Activated T-cell treated with anti-CD3 and anti-CD28 coated beads for 1 hour (primary cell): ENCODE data around the gene FMN1.
"Not testable (repeated sequence)": the region's sequence is repeated elsewhere in the genome, so short reads cannot be mapped to it uniquely, and the experiment has no call there.

ENCODE experiments used
- DNase-seq: peaks from one replicate; pipeline ENCODE4 v3.0.0-alpha.2; 2020; ENCODE audit warnings: low read depth

FMN1 gene

DNA sequence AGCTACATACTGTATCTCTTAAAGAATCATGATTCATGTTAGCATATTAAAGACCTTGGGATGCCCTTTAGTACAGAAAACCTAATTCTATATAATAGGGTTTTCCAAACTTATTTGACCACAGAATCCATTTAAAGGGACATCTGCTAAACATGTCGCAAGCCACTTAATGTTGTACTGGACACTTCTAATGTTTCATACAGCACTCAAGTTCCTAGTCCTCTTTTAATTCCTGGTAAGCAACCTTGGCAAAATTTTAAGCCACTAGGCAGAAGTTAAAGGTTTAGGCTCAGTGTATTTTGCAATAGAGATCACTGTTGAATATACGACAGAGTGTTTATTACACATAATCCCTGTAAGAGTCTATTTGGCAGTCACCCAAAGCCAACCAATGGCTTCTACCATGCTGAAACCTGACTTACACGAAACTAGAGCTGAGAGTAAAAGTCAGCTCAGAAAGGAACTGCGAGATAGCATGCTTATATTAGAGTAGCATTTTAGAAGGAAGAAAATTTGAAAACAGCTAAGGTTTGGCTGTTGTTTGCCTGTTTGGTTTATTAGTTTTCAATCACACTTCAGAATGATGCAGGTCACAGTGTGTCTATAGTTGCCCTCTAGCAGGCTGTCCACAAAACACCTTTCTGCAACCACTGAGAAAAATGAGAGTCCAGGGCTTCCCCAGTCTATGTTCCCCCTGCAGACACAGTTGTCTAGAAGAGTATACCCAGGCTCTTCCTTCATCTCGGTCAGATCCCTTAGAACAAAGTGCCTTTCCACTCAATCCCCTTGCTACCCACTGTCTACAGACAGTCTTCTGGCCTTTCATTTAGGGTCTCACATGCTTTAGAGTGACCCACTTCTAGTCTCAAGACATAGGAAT is 104.4 kb downstream of the FMN1 start:
- no peak for DNase-seq

- no peak for DNase-seq
Measured at GRCh38 chr15:33089165-33089877, 105.2 kb downstream of the FMN1 start.

DNA sequence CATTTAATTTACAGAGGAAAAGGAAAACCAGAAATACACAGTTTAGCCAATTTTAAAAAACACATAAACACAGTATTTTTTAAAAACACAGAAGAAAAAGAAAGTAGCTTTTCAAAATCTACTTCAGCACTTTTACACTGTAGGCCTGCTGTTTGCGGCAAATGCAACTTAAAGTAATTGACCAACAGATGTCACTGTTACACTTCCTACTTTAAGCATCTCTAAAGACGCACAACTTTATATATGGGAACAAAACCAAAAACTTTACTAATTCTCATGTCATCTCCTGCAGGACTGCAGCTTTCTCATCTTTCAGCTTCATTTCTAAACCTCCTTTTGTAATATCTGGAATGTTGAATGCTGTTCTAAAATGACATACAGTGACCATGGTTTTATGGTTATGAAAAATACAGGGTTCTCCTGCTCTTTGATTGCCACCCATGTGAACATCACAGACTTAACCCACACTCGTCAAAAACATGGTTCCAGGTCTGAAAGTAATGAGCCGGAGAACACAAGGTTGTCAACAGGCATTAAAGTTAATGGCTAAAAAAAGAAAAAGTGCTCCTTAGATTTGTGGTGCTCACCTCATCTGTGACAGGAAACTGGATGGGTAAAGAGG is 107.9 kb downstream of the FMN1 start:
- DNase-seq: no peak

- no peak for DNase-seq
Measured at GRCh38 chr15:33084661-33085060, 109.9 kb downstream of the FMN1 start.

DNA sequence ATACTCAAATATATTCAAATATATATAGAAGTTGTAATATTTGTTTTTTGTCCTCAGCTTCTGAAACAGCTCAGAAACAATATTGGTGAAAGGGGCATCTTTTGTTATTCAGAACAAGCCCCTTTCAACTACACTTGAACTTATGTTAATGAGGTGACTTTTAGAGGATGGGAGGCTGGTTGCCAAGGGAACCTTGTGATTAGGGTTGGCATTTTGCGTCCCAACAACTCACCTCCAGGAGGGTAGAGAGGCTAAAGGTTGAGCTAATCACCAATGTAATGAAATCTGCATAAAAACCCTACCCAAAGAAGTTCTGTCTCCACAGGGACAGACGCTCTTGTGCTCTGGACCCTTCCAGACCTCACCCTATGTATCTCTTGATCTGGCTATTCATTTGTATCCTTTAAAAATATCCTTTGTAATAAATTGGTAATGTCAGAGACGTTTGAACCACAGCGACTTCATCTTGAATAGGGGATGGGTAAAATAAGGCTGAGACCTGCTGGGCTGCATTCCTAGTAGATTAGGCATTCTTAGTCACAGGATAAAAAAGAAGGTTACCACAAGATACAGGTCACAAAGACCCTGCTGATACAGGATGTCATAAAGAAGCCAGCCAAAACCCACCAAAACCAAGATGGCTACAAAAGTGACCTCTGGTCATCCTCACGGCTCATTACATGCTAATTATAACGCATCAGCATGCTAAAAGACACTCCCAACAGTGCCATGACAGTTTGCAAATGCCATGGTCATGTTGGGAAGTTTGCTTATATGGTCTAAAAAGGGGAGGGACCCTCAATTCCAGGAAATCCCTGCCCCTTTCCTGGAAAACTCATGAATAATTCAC is 111.1 kb downstream of the FMN1 start:
- DNase-seq: no peak

DNA sequence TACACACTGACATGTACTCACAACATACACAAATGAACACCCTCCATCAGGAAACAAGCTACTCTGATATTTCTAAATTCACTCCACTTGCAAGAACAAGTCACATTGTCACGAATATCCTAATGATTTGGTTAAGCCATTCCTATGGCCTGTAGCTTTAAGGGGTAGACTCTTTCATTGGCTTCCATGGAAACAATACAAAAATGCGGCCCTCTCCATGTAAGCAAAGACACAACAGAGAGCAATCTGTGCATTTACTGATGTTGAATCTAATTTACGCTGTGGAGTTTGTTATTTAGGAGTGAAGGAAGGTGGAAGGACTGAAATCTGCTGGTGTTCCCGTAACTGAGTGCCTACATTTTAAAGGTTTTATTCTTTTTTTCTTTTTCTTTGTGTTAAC is 114.5 kb downstream of the FMN1 start:
- DNase-seq: no peak

DNA sequence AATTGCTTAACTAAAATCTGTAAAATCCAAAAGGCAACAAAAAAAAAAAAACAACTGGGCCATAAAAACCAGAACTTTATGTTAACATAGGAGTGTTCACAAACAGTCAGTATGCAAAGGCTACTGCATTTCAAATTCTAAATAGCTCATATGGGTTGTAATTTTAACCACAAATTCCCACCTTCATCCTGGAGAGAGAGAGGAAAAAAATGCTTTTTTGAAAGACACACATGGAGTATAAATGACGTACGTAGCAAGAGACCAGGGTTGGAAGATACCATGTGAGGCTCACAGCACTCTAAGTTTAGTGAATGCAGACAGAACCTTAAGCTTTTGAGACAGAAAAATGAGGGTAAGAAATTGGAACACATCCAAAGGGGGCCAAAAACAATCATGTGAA is 115.9 kb downstream of the FMN1 start:
- DNase-seq: no peak

DNA sequence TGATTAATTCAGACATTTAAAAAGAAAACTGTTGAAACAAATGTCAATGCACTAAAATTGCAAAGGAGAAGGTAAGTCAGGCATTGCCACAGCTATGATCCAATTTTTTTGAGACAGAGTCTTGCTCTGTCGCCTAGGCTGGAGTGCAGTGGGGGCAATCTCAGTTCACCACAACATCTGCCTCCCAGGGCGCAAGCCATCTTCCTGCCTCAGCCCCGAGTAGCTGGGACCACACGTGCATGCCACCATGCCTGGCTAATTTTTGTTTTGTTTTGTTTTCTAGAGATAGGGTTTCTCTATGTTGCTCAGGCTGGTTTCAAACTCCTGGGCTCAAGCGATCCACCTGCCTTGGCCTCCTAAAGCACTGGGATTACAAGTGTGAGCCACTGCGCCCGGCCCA is 117.6 kb downstream of the FMN1 start:
- DNase-seq: no peak

- no peak for DNase-seq
Measured at GRCh38 chr15:33074942-33075341, 119.6 kb downstream of the FMN1 start.

- DNase-seq: no peak
Measured at GRCh38 chr15:33074212-33074611, 120.3 kb downstream of the FMN1 start.

DNA sequence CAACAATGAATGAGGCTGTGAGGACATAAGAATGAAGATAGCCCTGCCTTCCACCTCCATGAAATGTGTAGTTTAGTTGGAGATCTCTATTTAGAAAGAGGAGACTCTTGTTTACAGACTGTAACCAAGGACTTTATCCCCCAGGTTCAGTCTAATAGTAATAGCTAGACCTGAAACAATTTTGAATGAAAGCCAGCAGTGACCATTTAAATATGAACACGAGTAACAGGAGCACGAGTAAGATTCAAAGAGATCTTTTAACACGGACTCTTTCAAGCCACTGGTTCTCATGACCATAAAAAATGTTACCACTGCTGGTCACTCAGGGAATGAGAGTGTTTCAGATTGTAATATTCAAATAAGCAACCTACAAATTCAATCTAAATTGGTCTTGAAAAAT is 123.1 kb downstream of the FMN1 start:
- no peak for DNase-seq

- not testable (repeated sequence) for DNase-seq
Measured at GRCh38 chr15:33069903-33070302, 124.6 kb downstream of the FMN1 start.

- no peak for DNase-seq
Measured at GRCh38 chr15:33069161-33069560, 125.4 kb downstream of the FMN1 start.

GRCh38 chr15:33068511-33068990 is 126.0 kb downstream of the FMN1 start:
- DNase-seq: no peak

- no peak for DNase-seq
Measured at GRCh38 chr15:33068007-33068481, 126.5 kb downstream of the FMN1 start.

- DNase-seq: no peak
Measured at GRCh38 chr15:33067456-33067855, 127.1 kb downstream of the FMN1 start.

- no peak for DNase-seq
Measured at GRCh38 chr15:33066584-33066983, 127.9 kb downstream of the FMN1 start.

- no peak for DNase-seq
Measured at GRCh38 chr15:33064878-33065277, 129.6 kb downstream of the FMN1 start.

- no peak for DNase-seq
Measured at GRCh38 chr15:33059184-33059583, 135.3 kb downstream of the FMN1 start.

GRCh38 chr15:33057845-33058244 is 136.7 kb downstream of the FMN1 start:
- no peak for DNase-seq

- DNase-seq: no peak
Measured at GRCh38 chr15:33055962-33056361, 138.6 kb downstream of the FMN1 start.

GRCh38 chr15:33051528-33051927 is 143.0 kb downstream of the FMN1 start:
- DNase-seq: no peak
